Activated T-helper 1 cell treated with anti-CD3 and anti-CD28 coated beads, Interleukin-12 subunit alpha, Interleukin-12 subunit beta, Interleukin-2, Interleukin-4 antibody, amounts not matched to agents 30 ng/mL and 10 ng/mL and 1 ng/mL, durations not matched to agents 14 hours and 24 hours and 36 hours (primary cell): ENCODE measurements around the gene ZNF580. TPM values are rescaled to one million over a fixed set of nuclear protein-coding genes. Genes with fewer than 3 reads are reported as not detected.

ENCODE experiments used
- DNase-seq: peaks from one replicate; pipeline ENCODE4 v3.0.0; 2021; ENCODE audit warnings: low spot score
- H3K27ac Mint-ChIP-seq: one replicate; pipeline ENCODE4 v1.8.0; 2021; ENCODE audit warnings: mild to moderate bottlenecking, mixed read lengths
- H3K27me3 Mint-ChIP-seq: one replicate; pipeline ENCODE4 v1.8.0; 2022; ENCODE audit warnings: mild to moderate bottlenecking, moderate library complexity, mixed read lengths; ENCODE audit not compliant: insufficient read depth
- H3K36me3 Mint-ChIP-seq: one replicate; pipeline ENCODE4 v1.8.0; 2021; ENCODE audit warnings: low read depth, mixed read lengths
- H3K4me1 Mint-ChIP-seq: one replicate; pipeline ENCODE4 v1.8.0; 2021; ENCODE audit warnings: low read depth, mixed read lengths
- H3K4me3 Mint-ChIP-seq: one replicate; pipeline ENCODE4 v1.8.0; 2021; ENCODE audit warnings: mild to moderate bottlenecking, moderate library complexity, mixed read lengths
- H3K9me3 Mint-ChIP-seq: one replicate; pipeline ENCODE4 v1.8.0; 2021; ENCODE audit warnings: mixed read lengths
- intact Hi-C: fragments of 100-400 bp; cut with micrococcal nuclease; formaldehyde crosslinking; loops from one replicate; pipeline ENCODE4 v1.15.1; 2024
- total RNA-seq: library from RNA; stranded (reverse); gene quantifications from 2 replicates; pipeline ENCODE4 v1.2.3, GENCODE V29; 2022

ZNF580 gene
- total RNA-seq, 1 donor from 2014 or later: 39.8 TPM

DNA sequence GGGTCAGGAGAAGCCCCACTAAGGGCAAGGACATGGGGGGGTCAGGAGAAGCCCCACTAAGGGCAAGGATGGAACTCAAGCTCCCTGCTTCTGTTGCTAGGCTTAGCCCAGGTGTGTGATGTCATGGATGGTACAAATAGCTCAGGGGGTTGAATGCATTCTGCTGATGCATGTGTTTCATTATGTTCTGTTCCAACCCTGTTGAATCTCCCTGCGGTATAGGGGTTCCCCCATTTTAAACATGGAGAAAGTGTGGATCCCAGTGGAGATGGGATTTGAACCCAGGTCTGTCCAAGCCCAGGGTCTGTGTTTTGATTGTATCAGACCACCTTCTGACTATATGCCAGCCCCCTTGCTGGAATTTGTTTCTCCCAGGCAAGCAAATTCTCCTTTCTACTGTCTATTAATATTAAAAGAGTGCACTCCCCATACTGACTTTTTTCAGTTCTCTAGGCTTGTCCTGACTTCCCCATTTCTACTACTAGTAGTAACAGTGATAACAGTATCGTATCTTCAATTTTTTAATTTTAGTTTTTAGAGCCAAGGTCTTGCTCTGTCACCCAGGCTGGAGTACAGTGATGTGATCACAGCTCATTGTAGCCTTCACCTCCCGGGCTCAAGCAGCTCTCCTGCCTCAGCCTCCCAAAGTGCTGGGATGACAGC is 28.7 kb upstream of the ZNF580 start:
- Mint-ChIP-seq H3K27me3 (no peaks in the 10 kb centered on the region), H3K4me1 (peaks cover 7% of the 10 kb centered on the region), H3K9me3 (no peaks in the 10 kb centered on the region), H3K4me3 (no peak overlapping the region), H3K36me3 (peaks cover 13% of the 10 kb centered on the region), H3K27ac (no peak overlapping the region)
- intact Hi-C loops: no loop called here
- DNase-seq: no peak

DNA sequence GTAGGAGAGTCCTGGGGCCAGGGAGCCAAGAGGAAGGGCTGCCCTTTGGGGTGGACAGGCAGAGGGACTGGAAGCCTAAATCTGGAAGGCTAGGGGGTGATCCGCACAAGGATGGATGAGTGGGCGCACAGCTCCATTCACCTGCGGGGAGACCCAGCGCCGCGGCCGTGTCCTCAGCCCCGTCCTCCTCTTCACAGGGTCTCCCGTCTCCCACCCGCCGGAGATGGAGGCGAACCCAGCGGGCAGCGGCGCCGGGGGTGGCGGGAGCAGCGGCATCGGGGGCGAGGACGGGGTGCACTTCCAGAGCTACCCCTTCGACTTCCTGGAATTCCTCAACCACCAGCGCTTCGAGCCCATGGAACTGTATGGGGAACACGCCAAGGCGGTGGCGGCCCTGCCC is 27.4 kb upstream of the ZNF580 start:
- no peak overlapping the region for H3K4me3 Mint-ChIP-seq
- no peaks in the 10 kb centered on the region for H3K9me3 Mint-ChIP-seq
- peaks cover 15% of the 10 kb centered on the region for H3K36me3 Mint-ChIP-seq
- no peaks in the 10 kb centered on the region for H3K4me1 Mint-ChIP-seq
- no peaks in the 10 kb centered on the region for H3K27me3 Mint-ChIP-seq
- H3K27ac Mint-ChIP-seq: no peak overlapping the region
- intact Hi-C loops: no loop called here
- no peak for DNase-seq

DNA sequence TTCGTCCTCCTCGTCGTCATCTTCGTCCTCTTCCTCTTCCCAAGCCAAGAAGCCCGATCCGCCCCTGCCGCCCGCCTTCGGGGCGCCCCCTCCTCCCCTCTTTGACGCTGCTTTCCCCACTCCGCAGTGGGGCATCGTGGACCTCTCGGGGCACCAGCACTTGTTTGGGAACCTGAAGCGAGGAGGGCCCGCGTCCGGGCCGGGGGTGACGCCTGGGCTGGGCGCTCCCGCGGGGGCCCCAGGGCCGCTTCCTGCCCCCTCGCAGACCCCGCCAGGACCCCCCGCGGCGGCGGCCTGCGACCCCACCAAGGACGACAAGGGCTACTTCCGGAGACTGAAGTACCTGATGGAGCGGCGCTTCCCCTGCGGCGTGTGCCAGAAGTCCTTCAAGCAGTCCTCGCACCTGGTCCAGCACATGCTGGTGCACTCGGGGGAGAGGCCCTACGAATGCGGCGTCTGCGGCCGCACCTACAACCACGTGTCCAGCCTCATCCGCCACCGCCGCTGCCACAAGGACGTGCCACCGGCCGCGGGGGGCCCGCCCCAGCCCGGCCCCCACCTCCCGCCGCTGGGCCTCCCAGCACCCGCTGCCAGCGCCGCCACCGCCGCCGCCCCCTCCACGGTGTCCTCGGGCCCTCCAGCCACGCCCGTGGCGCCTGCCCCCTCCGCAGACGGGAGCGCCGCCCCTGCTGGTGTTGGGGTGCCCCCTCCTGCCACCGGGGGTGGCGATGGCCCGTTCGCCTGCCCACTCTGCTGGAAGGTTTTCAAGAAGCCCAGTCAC is 26.7 kb upstream of the ZNF580 start:
- no peaks in the 10 kb centered on the region for H3K4me1 Mint-ChIP-seq
- intact Hi-C loops: no loop called here
- H3K36me3 Mint-ChIP-seq: peaks cover 15% of the 10 kb centered on the region
- no peaks in the 10 kb centered on the region for H3K27me3 Mint-ChIP-seq
- no peak overlapping the region for H3K27ac Mint-ChIP-seq
- DNase-seq: no peak
- H3K9me3 Mint-ChIP-seq: no peaks in the 10 kb centered on the region
- no peak overlapping the region for H3K4me3 Mint-ChIP-seq

DNA sequence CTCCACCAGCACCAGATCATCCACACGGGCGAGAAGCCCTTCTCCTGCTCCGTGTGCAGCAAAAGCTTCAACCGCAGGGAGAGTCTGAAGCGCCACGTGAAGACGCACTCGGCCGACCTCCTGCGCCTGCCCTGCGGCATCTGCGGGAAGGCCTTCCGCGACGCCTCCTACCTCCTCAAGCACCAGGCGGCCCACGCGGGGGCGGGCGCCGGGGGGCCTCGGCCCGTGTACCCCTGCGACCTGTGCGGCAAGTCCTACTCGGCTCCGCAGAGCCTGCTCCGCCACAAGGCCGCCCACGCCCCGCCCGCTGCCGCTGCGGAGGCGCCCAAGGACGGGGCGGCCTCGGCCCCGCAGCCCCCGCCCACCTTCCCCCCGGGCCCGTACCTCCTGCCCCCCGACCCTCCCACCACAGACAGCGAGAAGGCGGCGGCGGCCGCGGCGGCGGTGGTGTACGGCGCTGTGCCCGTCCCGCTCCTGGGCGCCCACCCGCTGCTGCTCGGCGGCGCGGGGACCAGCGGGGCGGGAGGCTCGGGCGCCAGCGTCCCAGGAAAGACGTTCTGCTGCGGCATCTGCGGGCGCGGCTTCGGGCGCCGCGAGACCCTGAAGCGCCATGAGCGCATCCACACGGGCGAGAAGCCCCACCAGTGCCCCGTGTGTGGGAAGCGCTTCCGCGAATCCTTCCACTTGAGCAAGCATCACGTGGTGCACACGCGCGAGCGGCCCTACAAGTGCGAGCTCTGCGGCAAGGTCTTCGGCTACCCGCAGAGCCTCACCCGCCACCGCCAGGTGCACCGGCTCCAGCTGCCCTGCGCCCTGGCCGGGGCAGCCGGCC is 25.9 kb upstream of the ZNF580 start:
- Mint-ChIP-seq H3K36me3 (peaks cover 14% of the 10 kb centered on the region), H3K27ac (no peak overlapping the region), H3K27me3 (no peaks in the 10 kb centered on the region), H3K4me1 (no peaks in the 10 kb centered on the region), H3K4me3 (no peak overlapping the region), H3K9me3 (no peaks in the 10 kb centered on the region)
- intact Hi-C loops: no loop called here
- no peak for DNase-seq

DNA sequence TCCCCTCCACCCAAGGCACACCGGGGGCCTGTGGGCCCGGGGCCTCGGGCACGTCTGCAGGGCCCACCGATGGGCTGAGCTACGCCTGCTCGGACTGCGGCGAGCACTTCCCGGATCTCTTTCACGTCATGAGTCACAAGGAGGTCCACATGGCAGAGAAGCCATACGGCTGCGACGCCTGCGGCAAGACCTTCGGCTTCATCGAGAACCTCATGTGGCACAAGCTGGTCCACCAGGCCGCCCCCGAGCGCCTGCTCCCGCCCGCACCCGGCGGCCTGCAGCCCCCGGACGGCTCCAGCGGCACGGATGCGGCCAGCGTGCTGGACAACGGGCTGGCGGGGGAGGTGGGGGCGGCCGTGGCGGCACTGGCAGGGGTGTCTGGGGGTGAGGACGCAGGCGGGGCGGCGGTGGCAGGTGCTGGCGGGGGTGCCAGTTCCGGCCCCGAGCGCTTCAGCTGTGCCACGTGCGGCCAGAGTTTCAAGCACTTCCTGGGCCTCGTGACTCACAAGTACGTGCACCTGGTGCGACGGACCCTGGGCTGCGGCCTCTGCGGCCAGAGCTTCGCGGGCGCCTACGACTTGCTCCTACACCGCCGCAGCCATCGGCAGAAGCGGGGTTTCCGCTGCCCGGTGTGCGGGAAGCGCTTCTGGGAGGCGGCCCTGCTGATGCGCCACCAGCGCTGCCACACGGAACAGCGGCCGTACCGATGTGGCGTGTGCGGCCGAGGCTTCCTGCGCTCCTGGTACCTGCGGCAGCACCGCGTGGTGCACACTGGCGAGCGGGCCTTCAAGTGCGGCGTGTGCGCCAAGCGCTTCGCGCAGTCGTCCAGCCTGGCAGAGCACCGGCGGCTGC is 25.0 kb upstream of the ZNF580 start:
- intact Hi-C loops: no loop called here
- H3K4me3 Mint-ChIP-seq: no peak overlapping the region
- DNase-seq: no peak
- H3K27me3 Mint-ChIP-seq: no peaks in the 10 kb centered on the region
- H3K36me3 Mint-ChIP-seq: peaks cover 12% of the 10 kb centered on the region
- peaks cover 7% of the 10 kb centered on the region for H3K4me1 Mint-ChIP-seq
- H3K27ac Mint-ChIP-seq: no peak overlapping the region
- no peaks in the 10 kb centered on the region for H3K9me3 Mint-ChIP-seq

DNA sequence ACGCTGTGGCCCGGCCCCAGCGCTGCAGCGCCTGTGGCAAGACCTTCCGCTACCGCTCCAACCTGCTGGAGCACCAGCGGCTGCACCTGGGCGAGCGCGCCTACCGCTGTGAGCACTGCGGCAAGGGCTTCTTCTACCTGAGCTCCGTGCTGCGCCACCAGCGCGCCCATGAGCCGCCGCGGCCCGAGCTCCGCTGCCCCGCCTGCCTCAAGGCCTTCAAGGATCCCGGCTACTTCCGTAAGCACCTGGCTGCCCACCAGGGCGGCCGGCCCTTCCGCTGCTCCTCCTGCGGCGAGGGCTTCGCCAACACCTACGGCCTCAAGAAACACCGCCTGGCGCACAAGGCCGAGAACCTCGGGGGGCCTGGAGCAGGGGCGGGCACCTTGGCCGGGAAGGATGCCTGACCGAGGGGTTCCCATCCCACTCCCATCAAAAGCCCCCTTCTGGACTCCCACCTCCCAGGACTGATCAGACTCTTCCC is 24.4 kb upstream of the ZNF580 start:
- Mint-ChIP-seq H3K9me3 (no peaks in the 10 kb centered on the region), H3K4me1 (peaks cover 11% of the 10 kb centered on the region), H3K27ac (no peak overlapping the region), H3K4me3 (no peak overlapping the region), H3K27me3 (no peaks in the 10 kb centered on the region), H3K36me3 (peaks cover 12% of the 10 kb centered on the region)
- intact Hi-C loops: no loop called here
- DNase-seq: no peak

DNA sequence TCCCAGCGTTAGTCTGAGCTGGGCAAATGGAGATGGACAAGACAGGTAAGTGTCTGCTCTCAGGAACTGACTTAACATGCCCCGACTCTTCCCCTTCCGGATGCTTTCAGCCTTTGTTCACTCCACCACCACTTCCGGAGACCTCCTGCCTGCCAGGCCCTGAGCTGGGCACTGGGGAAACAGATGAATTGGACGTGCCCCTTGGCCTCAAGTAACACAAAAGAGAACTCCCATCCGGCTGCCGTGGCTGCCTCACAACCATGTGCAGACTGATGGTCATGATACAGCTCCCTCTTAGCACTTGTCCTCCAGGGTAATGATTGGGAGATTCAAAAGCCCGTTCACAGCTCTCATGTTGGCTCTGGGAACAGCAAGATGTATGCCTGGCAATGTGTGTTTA is 23.4 kb upstream of the ZNF580 start:
- H3K4me3 Mint-ChIP-seq: no peak overlapping the region
- peaks cover 11% of the 10 kb centered on the region for H3K4me1 Mint-ChIP-seq
- no peaks in the 10 kb centered on the region for H3K9me3 Mint-ChIP-seq
- no peak overlapping the region for H3K27ac Mint-ChIP-seq
- intact Hi-C loops: no loop called here
- no peaks in the 10 kb centered on the region for H3K27me3 Mint-ChIP-seq
- peaks cover 12% of the 10 kb centered on the region for H3K36me3 Mint-ChIP-seq
- DNase-seq: no peak

DNA sequence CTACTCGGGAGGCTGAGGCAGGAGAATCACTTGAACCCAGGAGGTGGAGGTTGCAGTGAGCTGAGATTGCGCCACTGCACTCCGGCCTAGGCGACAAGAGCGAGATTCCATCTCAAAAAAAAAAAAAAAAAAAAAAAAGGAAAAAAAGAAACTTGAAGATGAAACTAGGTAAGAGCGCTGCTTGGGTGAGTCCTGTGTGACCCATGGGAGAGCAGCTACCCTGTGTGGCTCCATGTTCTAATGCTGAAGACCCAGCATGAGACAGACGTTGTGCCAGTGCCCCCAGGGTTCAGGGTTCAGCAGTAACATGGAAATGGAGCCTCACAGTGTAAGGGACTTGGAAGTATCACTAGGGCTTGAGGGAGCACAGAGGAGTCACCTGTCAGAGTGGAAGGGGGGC is 22.4 kb upstream of the ZNF580 start:
- intact Hi-C loops: no loop called here
- H3K27me3 Mint-ChIP-seq: no peaks in the 10 kb centered on the region
- no peak for DNase-seq
- peaks cover 13% of the 10 kb centered on the region for H3K4me1 Mint-ChIP-seq
- H3K9me3 Mint-ChIP-seq: no peaks in the 10 kb centered on the region
- no peak overlapping the region for H3K4me3 Mint-ChIP-seq
- peaks cover 10% of the 10 kb centered on the region for H3K36me3 Mint-ChIP-seq
- H3K27ac Mint-ChIP-seq: no peak overlapping the region

DNA sequence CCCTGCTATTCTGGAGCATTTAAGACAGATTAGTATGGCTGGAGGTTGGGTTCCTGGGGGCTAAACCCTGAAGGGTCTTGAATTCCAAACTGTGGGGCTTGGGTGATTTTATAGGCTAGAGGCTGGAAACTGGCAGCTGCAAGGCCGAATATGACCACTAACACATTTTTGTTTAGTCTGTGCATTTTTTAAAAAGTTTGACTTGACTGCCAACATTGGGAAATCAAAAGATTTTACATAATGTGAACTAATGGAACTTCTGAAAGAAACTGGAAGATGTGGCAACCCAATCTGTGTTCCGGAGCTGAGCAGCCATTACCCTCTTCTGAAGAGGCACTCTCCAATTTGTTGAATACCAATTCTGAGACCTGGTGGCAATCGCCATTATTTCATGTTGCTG is 21.5 kb upstream of the ZNF580 start:
- intact Hi-C loops: no loop called here
- no peak overlapping the region for H3K27ac Mint-ChIP-seq
- DNase-seq: no peak
- H3K9me3 Mint-ChIP-seq: no peaks in the 10 kb centered on the region
- peaks cover 21% of the 10 kb centered on the region for H3K4me1 Mint-ChIP-seq
- peaks cover 10% of the 10 kb centered on the region for H3K36me3 Mint-ChIP-seq
- no peak overlapping the region for H3K4me3 Mint-ChIP-seq
- no peaks in the 10 kb centered on the region for H3K27me3 Mint-ChIP-seq

DNA sequence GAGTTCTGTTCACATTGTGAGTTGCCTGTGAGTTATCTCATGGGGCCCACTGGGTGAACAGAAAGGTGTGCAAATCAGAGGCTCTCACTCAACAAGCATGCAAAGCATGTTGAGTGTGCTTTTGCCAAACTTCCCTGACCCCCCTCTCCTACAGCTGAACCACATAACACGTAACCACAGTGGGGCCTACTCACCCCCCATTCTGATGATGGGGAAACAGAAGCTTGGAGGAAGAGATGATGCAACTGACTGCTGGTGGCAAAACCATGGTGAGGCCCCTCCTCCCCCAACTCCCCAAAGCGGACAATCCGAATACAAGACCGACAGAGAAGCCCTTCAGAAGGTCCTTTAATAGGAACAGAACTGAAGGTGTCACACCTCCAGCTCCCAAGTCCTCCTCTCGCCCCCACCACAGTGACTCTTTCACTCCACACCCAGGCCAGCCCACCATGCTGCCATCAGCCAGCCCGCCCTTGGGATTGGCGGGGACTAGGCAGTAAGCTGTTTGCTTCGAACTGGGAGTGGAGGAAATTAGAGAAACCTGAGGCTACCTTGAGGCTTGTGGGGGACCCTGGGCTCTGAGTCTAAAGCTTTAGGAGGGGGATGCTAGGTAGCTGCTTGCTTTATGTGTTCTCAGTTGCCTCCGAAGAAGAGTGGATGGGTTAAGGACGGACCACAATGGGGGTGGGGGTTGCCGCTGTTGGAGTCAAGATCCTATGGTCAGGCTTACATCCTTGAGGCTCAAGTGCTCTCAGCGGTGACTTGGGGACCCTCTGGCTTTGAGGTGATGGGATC is 20.2 kb upstream of the ZNF580 start:
- Mint-ChIP-seq H3K4me3 (no peak overlapping the region), H3K27ac (no peak overlapping the region), H3K27me3 (no peaks in the 10 kb centered on the region), H3K9me3 (no peaks in the 10 kb centered on the region), H3K4me1 (peaks cover 30% of the 10 kb centered on the region), H3K36me3 (peaks cover 10% of the 10 kb centered on the region)
- intact Hi-C loops: loop anchor here (10.0 kb wide), 1 partner anchor 536 kb away; no protein-coding TSS in a partner anchor
- no peak for DNase-seq

DNA sequence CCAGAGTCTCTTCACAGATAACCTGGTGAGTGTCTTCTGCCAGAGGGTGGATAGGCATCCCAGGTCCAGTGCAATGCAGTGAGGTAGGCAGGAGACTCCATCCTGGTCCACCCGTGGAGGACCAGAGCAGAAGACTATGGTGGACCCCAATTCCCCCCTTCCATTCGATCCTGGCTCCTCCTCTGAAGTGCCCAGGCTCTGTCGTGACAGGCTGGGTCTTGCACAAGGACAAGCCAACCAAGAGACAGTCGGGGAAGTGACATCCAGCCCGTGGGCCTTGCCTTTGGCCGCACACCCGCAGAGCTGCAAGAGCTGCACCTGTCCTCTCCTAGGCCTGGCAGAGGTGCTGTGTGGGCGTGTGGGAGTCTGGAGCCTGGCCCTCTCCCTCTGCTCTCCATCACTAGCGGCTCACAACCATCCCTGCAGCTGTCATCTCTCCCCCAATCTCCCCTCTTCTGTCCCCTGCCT is 19.6 kb upstream of the ZNF580 start:
- Mint-ChIP-seq H3K9me3 (no peaks in the 10 kb centered on the region), H3K36me3 (peaks cover 10% of the 10 kb centered on the region), H3K4me3 (no peak overlapping the region), H3K27ac (no peak overlapping the region), H3K4me1 (peaks cover 35% of the 10 kb centered on the region), H3K27me3 (peaks cover under 1% of the 10 kb centered on the region)
- intact Hi-C loops: loop anchor here (10.0 kb wide), 1 partner anchor 536 kb away; no protein-coding TSS in a partner anchor
- no peak for DNase-seq
